Fibroblast of pulmonary artery (primary cell): ENCODE results near the gene TBC1D24.

Experiments used
- DNase-seq: peaks from one replicate; pipeline ENCODE4 v3.0.0-alpha.2; 2010; ENCODE audit warnings: low read depth
- H3K4me3 ChIP-seq: replicated peaks from 2 replicates; pipeline ENCODE4 v1.5.1; 2011; ENCODE audit warnings: low read depth, mild to moderate bottlenecking, control low read depth, low read length, moderate library complexity
- CTCF ChIP-seq: IDR thresholded peaks from 2 replicates; pipeline ENCODE4 v1.5.1; 2011; ENCODE audit warnings: mild to moderate bottlenecking, control low read depth, low read length, inconsistent platforms; ENCODE audit errors: missing control alignments

The TBC1D24 gene

GRCh38 chr16:2487517-2487842, 12.6 kb downstream of the TBC1D24 start:
- no peak overlapping the region for H3K4me3 ChIP-seq
- no peak for DNase-seq
- TF ChIP-seq CTCF = no peak

- TF ChIP-seq CTCF = no peak
- no peak for DNase-seq
- H3K4me3 ChIP-seq = no peak overlapping the region
Measured at GRCh38 chr16:2487903-2488531, 13.1 kb downstream of the TBC1D24 start.

GRCh38 chr16:2489581-2489980, 14.7 kb downstream of the TBC1D24 start:
- TF ChIP-seq CTCF = no peak
- no peak for DNase-seq
- no peak overlapping the region for H3K4me3 ChIP-seq

GRCh38 chr16:2490190-2491105, 15.5 kb downstream of the TBC1D24 start:
- no peak for DNase-seq
- no peak overlapping the region for H3K4me3 ChIP-seq

GRCh38 chr16:2492292-2492691, 17.4 kb downstream of the TBC1D24 start:
- TF ChIP-seq CTCF = no peak
- H3K4me3 ChIP-seq = no peak overlapping the region
- DNase-seq = no peak

More at GRCh38 chr16:2490190-2491105, 15.5 kb downstream of the TBC1D24 start:
- no peak for TF ChIP-seq CTCF

GRCh38 chr16:2493605-2494004, 18.7 kb downstream of the TBC1D24 start:
- TF ChIP-seq CTCF = no peak
- no peak overlapping the region for H3K4me3 ChIP-seq
- DNase-seq = no peak
